Effector memory CD4-positive, alpha-beta T cell (primary cell): ENCODE measurements around the gene KRTAP10-11.
"Not testable (repeated sequence)": the region's sequence is repeated elsewhere in the genome, so short reads cannot be mapped to it uniquely, and the experiment has no call there.

ENCODE experiments used
- DNase-seq, 3 donors: peaks; one replicate each; pipeline ENCODE4 v3.0.0-alpha.2; 2020
- H3K27ac ChIP-seq: 2 replicates; pipeline ENCODE4 v1.7.0; 2013; ENCODE audit warnings: mild to moderate bottlenecking, low read length, moderate library complexity; ENCODE audit not compliant: insufficient read depth, poor library complexity, severe bottlenecking
- H3K27me3 ChIP-seq: replicated peaks from 2 replicates; pipeline ENCODE4 v1.7.0; 2013; ENCODE audit warnings: mild to moderate bottlenecking, low read length; ENCODE audit not compliant: insufficient read depth, control insufficient read depth, poor library complexity, severe bottlenecking
- H3K36me3 ChIP-seq: 2 replicates; pipeline ENCODE4 v1.7.0; 2013; ENCODE audit warnings: mild to moderate bottlenecking, low read length, moderate library complexity; ENCODE audit not compliant: control insufficient read depth, insufficient read depth
- H3K4me1 ChIP-seq: 2 replicates; pipeline ENCODE4 v1.7.0; 2013; ENCODE audit warnings: low read length, mild to moderate bottlenecking; ENCODE audit not compliant: control insufficient read depth, insufficient read depth, poor library complexity, severe bottlenecking
- H3K4me3 ChIP-seq: 2 replicates; pipeline ENCODE4 v1.7.0; 2013; ENCODE audit warnings: low read length, low read depth, mild to moderate bottlenecking; ENCODE audit not compliant: insufficient read depth, poor library complexity, severe bottlenecking
- H3K9me3 ChIP-seq: 2 replicates; pipeline ENCODE4 v1.7.0; 2013; ENCODE audit warnings: mild to moderate bottlenecking, low read length, moderate library complexity; ENCODE audit not compliant: control insufficient read depth

Gene KRTAP10-11

DNA sequence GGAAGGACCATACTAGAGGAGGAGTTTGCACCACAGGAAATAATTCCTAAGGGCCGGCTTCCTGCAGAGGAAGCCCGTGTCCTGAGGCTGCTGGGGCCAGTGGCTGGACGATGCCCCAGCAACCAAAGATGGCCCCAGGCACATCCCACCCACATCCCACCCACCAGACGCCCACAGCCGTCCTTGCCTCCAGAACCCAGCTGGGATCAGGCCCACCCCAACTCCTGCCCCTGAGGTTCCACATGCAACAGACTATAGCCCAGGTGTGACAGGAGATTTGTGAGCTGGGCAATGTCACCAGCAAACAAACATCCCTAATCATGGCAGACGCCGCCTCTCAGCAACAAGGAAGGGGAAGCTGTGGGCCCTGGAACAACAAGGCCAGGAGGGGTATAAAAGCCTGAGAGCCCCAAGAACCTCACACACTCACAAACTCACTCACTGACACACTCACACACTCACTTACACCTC, 19.5 kb upstream of the KRTAP10-11 start, which contains the start of gene KRTAP10-9:
Gene KRTAP10-9 (plus strand): TSS at position 421 of the 471 bp plus-strand sequence. CDS start 79 bp downstream, outside the sequence.
- Histone ChIP-seq H3K4me3 (no peak within 1 kb of the TSS), H3K4me1 (peaks cover 18% of the 10 kb centered on the region), H3K9me3 (peaks cover 23% of the 10 kb centered on the region), H3K27me3 (no peaks in the 10 kb centered on the region), H3K27ac (no peak within 1 kb of the TSS), H3K36me3 (no peaks in the 10 kb centered on the region)
- no peak for DNase-seq

DNA sequence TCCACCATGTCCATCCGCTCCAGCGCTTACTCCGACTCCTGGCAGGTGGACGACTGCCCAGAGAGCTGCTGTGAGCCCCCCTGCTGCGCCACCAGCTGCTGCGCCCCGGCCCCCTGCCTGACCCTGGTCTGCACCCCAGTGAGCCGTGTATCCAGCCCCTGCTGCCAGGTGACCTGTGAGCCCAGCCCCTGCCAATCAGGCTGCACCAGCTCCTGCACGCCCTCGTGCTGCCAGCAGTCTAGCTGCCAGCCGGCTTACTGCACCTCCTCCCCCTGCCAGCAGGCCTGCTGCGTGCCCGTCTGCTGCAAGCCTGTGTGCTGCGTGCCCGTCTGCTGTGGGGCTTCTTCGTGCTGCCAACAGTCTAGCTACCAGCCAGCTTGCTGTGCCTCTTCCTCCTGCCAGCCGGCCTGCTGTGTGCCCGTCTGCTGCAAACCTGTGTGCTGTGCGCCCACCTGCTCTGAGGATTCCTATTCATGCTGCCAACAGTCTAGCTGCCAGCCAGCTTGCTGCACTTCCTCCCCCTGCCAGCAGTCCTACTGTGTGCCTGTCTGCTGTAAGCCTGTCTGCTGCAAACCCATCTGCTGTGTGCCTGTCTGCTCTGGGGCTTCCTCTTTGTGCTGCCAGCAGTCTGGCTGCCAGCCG, 18.9 kb upstream of the KRTAP10-11 start:
- not testable (repeated sequence) for DNase-seq, H3K36me3 ChIP-seq, H3K27me3 ChIP-seq, H3K27ac ChIP-seq, H3K4me3 ChIP-seq
- H3K4me1 ChIP-seq: peaks cover 18% of the 10 kb centered on the region
- peaks cover 24% of the 10 kb centered on the region for H3K9me3 ChIP-seq

DNA sequence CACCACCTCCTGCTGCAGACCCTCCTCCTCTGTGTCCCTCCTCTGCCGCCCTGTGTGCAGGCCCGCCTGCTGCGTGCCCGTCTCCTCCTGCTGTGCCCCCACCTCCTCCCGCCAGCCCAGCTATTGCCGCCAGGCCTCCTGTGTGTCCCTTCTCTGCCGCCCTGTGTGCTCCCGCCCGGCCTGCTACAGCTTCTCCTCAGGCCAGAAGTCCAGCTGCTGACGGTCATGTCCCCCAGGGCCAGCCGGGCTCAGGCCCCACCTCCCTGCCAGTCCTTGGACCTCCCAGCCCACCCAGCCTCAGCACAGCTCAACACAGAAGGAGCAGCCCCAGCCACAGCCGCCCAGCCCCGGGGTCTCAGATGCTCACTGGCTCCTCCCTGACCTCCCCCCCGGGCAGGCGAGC, 18.4 kb upstream of the KRTAP10-11 start:
- H3K4me3 ChIP-seq, H3K27ac ChIP-seq, H3K27me3 ChIP-seq, DNase-seq, H3K36me3 ChIP-seq: not testable (repeated sequence)
- Histone ChIP-seq H3K4me1 (peaks cover 18% of the 10 kb centered on the region), H3K9me3 (peaks cover 24% of the 10 kb centered on the region)

DNA sequence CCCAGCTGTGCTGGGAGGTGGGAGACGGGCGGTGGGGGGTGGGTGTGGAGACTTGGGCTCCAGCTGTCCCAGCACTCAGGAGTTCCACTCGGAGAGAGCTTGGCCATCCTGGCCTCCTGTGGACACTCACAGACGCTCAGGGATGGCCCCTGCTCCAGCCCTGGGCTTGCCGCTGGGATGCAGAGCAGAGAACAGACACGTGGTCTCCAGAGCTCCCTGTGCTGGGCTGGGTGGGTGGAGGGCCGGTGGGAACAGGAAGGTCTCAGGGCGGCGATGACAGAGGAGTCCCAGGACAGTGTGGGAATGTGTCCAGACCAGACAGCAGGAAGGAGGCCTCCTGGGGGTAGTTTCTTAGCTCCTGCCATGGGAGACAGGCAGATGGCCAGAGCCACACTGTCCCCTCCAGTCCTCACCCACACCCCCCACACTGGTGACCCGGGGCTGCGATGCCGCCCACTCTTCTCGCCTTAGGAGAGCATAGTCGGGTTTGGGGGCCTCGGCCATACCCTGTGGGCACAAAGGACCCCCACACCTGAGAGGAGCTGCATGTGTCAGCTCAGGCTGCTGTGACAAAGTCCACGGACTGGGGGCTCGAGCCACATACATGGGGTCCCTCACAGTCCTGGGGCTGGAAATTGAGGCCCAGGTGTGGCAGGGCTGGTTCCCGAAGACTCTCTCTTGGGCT, 17.4 kb upstream of the KRTAP10-11 start:
- no peak for DNase-seq
- Histone ChIP-seq H3K4me1 (peaks cover 18% of the 10 kb centered on the region), H3K36me3 (no peaks in the 10 kb centered on the region), H3K4me3 (no peak overlapping the region), H3K27me3 (no peaks in the 10 kb centered on the region), H3K9me3 (peaks cover 24% of the 10 kb centered on the region), H3K27ac (no peak overlapping the region)

DNA sequence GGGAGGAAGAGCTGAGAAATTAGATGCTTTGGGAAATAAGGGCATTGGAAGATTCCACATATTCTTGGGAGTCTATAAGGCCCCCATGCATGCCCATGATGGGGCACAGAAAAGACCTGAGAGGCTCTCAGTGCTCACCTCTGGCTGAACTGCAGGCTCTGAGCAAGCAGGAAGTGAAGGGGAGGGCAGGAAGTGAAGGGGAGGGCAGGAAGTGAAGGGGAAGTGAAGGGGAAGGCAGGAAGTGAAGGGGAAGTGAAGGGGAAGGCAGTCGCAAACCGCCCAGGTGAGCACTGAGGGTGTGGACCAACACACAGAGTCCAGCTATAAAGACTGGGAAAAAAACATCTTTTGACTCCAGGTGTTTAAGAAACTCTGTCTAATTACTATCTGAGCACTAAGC, 15.8 kb upstream of the KRTAP10-11 start:
- H3K9me3 ChIP-seq: peaks cover 17% of the 10 kb centered on the region
- no peaks in the 10 kb centered on the region for H3K36me3 ChIP-seq
- DNase-seq: no peak
- peaks cover 18% of the 10 kb centered on the region for H3K4me1 ChIP-seq
- H3K27ac ChIP-seq: no peak overlapping the region
- H3K27me3 ChIP-seq: no peaks in the 10 kb centered on the region
- H3K4me3 ChIP-seq: no peak overlapping the region

DNA sequence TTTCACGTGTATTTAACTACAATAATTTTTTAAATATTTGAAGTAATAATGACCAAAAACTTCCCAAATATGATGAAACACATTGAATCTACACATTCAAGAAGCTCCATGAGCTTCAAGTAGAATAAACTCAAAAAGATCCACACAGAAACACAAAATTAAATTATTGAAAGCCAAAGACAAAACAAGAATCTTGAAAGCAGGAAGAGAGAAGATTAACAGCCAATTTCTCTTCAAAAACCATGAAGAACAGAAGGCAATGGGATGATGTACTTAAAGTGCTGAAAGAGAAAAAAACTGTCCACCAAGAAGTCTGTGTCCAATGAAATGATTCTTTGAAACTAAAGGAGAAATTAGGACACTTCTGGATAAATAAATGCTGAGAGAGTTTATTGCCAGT, 14.1 kb upstream of the KRTAP10-11 start:
- DNase-seq: no peak
- no peaks in the 10 kb centered on the region for H3K36me3 ChIP-seq
- peaks cover 18% of the 10 kb centered on the region for H3K4me1 ChIP-seq

DNA sequence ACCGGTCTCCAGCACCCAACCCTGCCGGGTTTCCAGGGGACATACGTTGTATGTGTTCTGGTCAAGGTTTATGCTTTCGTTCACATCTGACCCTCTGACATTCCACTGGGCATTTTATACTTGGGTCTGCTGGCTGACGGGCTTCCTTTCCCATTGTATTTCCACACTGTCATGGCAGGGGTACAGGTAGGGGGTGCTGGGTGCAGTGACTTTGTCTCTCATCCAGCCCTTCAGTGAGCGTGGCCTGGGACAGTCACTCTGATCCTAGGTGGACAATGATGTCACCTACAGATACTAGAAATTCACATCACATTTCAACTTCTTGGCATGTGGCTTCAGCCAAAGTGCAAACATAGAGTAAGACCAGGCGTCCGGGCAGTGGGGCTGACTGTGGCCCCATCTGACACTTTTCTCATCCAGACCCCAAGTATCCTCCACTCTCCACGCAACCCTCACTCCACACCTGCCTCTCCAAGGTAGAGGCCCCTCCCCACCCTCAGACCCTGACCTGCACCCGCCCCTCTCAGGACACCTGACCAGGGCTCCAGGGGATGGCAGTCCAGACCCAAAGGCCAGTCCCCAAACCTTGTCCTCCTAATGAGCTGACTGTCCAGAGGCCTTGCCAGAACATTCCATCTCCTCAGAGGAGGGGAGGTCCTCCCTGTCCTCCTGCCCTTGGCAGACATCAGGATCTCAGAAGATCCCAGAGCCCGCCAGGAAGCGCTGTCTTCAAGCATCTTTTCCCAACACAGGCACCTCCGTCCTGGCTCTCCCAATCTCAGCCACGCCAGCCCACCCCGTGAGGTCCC, 9.8 kb upstream of the KRTAP10-11 start:
- Histone ChIP-seq H3K27ac (no peak overlapping the region), H3K9me3 (peaks cover 4% of the 10 kb centered on the region), H3K27me3 (no peaks in the 10 kb centered on the region), H3K36me3 (no peaks in the 10 kb centered on the region), H3K4me1 (no peaks in the 10 kb centered on the region), H3K4me3 (no peak overlapping the region)
- no peak for DNase-seq

More for the DNA sequence above, 14.1 kb upstream of the KRTAP10-11 start:
- H3K27me3 ChIP-seq: no peaks in the 10 kb centered on the region
- no peak overlapping the region for H3K4me3 ChIP-seq
- H3K27ac ChIP-seq: no peak overlapping the region
- H3K9me3 ChIP-seq: peaks cover 17% of the 10 kb centered on the region

DNA sequence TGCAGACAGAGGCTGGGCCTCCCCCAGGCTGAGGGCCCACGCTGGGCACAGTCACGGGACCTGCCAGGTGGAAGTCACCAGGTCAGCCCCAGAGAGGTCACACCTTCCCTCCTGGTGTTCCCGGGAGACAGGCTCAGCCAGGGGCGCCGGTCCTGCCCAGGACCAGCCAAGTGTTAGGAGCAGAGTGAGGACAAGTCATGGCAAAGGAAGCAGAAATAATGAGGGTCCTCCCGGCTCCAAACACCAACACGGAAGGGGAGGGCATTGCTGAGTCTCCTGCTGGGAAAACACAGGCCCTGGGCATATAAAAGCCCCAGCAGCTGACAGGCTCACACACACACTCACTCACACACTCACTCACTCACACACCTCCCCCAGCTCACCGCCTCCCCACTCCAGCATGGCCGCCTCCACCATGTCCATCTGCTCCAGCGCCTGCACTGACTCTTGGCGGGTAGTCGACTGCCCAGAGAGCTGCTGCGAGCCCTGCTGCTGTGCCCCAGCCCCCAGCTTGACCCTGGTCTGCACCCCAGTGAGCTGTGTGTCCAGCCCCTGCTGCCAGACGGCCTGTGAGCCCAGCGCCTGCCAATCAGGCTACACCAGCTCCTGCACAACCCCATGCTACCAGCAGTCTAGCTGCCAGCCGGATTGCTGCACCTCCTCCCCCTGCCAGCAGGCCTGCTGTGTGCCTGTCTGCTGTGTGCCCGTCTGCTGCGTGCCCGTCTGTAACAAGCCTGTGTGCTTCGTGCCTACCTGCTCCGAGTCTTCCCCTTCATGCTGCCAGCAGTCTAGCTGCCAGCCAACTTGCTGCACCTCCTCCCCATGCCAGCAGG, 9.0 kb upstream of the KRTAP10-11 start, which contains the start of gene KRTAP10-10:
Gene KRTAP10-10 (plus strand): TSS at position 339 of the 833 bp plus-strand sequence. CDS start 62 bp downstream, at position 401.
- Histone ChIP-seq H3K27ac (no peak within 1 kb of the TSS), H3K36me3 (no peaks in the 10 kb centered on the region), H3K9me3 (no peaks in the 10 kb centered on the region), H3K4me3 (no peak within 1 kb of the TSS), H3K4me1 (no peaks in the 10 kb centered on the region), H3K27me3 (no peaks in the 10 kb centered on the region)
- no peak for DNase-seq

DNA sequence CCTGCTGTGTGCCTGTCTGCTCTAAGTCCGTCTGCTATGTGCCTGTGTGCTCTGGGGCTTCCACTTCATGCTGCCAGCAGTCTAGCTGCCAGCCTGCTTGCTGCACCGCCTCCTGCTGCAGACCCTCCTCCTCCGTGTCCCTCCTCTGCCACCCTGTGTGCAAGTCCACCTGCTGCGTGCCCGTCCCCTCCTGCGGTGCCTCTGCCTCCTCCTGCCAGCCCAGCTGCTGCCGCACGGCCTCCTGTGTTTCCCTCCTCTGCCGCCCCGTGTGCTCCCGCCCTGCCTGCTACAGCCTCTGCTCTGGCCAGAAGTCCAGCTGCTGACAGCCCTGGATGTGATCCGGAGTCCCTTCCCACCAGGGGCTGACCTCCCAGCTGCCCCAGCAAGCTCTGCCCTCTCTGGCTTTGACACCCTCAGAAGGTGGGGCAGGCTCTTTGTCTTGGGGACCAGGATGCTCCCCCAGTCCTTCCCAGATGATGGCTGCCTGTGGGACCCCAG, 8.3 kb upstream of the KRTAP10-11 start:
- H3K27me3 ChIP-seq, H3K4me3 ChIP-seq, H3K4me1 ChIP-seq, DNase-seq, H3K36me3 ChIP-seq, H3K27ac ChIP-seq, H3K9me3 ChIP-seq: not testable (repeated sequence)
